ENCODE measurements around the gene RNU7-1.

RNU7-1 gene

DNA sequence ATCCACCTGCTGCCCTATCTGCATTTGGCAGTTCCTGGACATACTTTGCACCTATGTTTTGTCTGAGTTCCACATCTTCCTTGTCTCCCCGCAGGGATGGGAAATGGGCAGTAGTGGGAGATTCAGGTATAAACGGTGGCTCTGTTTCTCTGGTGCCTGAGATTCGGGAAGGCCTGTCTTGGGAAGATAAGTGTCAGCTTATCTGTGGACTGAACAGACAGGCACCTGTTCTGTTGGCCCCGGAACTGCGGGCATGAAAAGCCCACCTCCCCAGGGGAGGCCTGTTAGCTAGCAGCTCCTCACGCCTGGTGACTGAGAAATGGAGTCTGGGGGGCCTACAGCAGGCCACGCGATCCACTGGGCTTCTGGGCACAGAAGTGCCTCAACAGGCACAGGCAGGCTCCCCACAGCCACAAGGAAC, 21.0 kb downstream of the RNU7-1 start:
- Histone ChIP-seq H3K36me3 (ENCODE audit: control insufficient read depth, insufficient read depth, low read length) (peaks cover 16% of the 10 kb centered on the region), H3K9ac (ENCODE audit: low read length) (peak overlapping the region; percentile 97), H3K79me2 (ENCODE audit: control insufficient read depth, insufficient read depth, low read length) (peaks cover 32% of the 10 kb centered on the region), H4K8ac (ENCODE audit: low read depth, low read length) (no peak overlapping the region), H2BK120ac (ENCODE audit: low read depth, low read length) (no peak overlapping the region), H3K18ac (ENCODE audit: low read length) (no peak overlapping the region), H3K79me1 (ENCODE audit: low read length) (peaks cover 18% of the 10 kb centered on the region), H3K4me3 (ENCODE audit: low read length) (no peak overlapping the region), H2AK5ac (ENCODE audit: low read length) (peak overlapping the region; percentile 69), H2BK5ac (ENCODE audit: low read length) (no peak overlapping the region), H4K5ac (ENCODE audit: low read length) (peak overlapping the region; percentile 1), H3K4me2 (ENCODE audit: low read length) (peak overlapping the region; percentile 57), H3K27ac (ENCODE audit: low read depth, low read length) (peak overlapping the region; percentile 45), H3K56ac (ENCODE audit: low read length) (peak overlapping the region; percentile 97), H3K23ac (ENCODE audit: low read length) (no peak overlapping the region), H3K27me3 (ENCODE audit: insufficient read depth, low read length, poor library complexity) (no peaks in the 10 kb centered on the region), H3K4me1 (ENCODE audit: control insufficient read depth, low read depth, low read length) (peaks cover 12% of the 10 kb centered on the region), H2BK15ac (replicated peaks; ENCODE audit: low read depth) (no peak overlapping the region), H3K4ac (ENCODE audit: low read depth, low read length) (no peak overlapping the region)
- DNase-seq = no peak
- WGBS (ENCODE audit: extremely low coverage, insufficient coverage, low lambda C conversion rate) = no CpG with 5 or more reads among the region's 8 CpGs

DNA sequence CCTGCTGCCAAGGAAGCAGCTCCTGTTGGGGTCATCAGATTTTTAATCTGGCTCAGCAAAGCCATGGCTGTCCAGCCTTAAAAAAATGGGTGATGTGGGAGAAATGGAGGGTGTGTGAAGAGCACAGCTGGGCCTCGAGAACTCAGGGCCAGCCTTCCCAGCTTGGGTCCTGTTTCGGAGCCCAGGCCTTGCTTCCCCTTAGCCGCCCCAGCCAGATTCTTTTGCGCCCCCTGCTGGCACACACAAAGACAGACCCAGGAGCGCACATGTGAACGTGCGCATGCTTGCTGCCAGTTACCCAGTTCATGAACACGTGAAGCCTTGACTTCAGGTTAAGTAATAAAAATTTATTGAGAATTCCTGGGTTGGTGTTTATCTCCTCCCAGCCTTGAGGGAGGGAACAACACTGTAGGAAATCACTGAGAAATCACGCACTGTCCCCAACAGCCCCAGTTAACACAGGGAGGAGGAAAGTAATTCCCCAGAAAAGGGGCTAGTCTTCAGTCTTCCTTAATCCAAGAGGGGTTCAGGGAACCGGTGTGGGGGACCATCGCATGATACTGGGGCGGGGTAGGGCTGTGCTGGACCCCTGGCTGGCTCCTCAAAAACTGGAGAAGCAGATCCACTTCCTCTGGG, 21.5 kb downstream of the RNU7-1 start:
- WGBS (ENCODE audit: extremely low coverage, insufficient coverage, low lambda C conversion rate) = no CpG with 5 or more reads among the region's 12 CpGs
- H3K9ac ChIP-seq (ENCODE audit: low read length) = peak overlapping the region; percentile 97
- H4K8ac ChIP-seq (ENCODE audit: low read depth, low read length) = no peak overlapping the region

DNA sequence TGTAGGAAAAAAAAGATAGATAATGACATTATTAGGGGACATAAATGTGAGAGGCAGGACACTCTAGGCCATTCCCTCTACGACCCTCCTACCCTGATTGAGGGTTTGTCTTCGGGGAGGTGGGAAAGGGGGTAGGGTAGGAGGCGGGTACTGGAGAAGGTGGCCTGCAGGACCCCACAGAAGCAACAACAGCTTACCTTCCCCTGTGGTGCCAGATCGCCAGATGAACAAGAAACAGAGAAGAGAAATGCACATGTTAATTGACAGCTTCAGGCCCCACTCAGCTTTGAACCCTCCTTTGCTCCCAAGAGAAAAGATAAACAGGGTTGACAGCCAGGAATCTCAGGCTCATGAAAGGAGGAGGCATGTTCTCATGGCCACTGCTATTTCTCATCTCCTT, 22.1 kb downstream of the RNU7-1 start:
- Histone ChIP-seq H3K18ac (ENCODE audit: low read length) (no peak overlapping the region), H3K9ac (ENCODE audit: low read length) (peak overlapping the region; percentile 50), H3K79me2 (ENCODE audit: control insufficient read depth, insufficient read depth, low read length) (peaks cover 38% of the 10 kb centered on the region), H3K27ac (ENCODE audit: low read depth, low read length) (no peak overlapping the region), H3K56ac (ENCODE audit: low read length) (no peak overlapping the region), H4K8ac (ENCODE audit: low read depth, low read length) (no peak overlapping the region), H2BK120ac (ENCODE audit: low read depth, low read length) (no peak overlapping the region), H3K36me3 (ENCODE audit: control insufficient read depth, insufficient read depth, low read length) (peaks cover 16% of the 10 kb centered on the region), H3K27me3 (ENCODE audit: insufficient read depth, low read length, poor library complexity) (no peaks in the 10 kb centered on the region), H3K4me1 (ENCODE audit: control insufficient read depth, low read depth, low read length) (peaks cover 12% of the 10 kb centered on the region), H3K4me3 (ENCODE audit: low read length) (no peak overlapping the region), H3K23ac (ENCODE audit: low read length) (no peak overlapping the region), H3K4ac (ENCODE audit: low read depth, low read length) (no peak overlapping the region), H3K79me1 (ENCODE audit: low read length) (peaks cover 18% of the 10 kb centered on the region), H2BK15ac (replicated peaks; ENCODE audit: low read depth) (no peak overlapping the region), H2BK5ac (ENCODE audit: low read length) (no peak overlapping the region), H2AK5ac (ENCODE audit: low read length) (no peak overlapping the region), H3K4me2 (ENCODE audit: low read length) (no peak overlapping the region), H4K5ac (ENCODE audit: low read length) (no peak overlapping the region)
- DNase-seq = no peak
- no CpG with 5 or more reads among the region's 4 CpGs for WGBS (ENCODE audit: extremely low coverage, insufficient coverage, low lambda C conversion rate)

More for the DNA sequence above, 21.5 kb downstream of the RNU7-1 start:
- peak overlapping the region; percentile 57 for H3K4me2 ChIP-seq (ENCODE audit: low read length)
- H3K4me1 ChIP-seq (ENCODE audit: control insufficient read depth, low read depth, low read length) = peaks cover 12% of the 10 kb centered on the region
- H3K79me2 ChIP-seq (ENCODE audit: control insufficient read depth, insufficient read depth, low read length) = peaks cover 37% of the 10 kb centered on the region
- H4K5ac ChIP-seq (ENCODE audit: low read length) = peak overlapping the region; percentile 73
- H3K56ac ChIP-seq (ENCODE audit: low read length) = peak overlapping the region; percentile 97
- peaks cover 16% of the 10 kb centered on the region for H3K36me3 ChIP-seq (ENCODE audit: control insufficient read depth, insufficient read depth, low read length)
- no peak overlapping the region for H2BK15ac ChIP-seq (replicated peaks; ENCODE audit: low read depth)
- H2BK5ac ChIP-seq (ENCODE audit: low read length) = no peak overlapping the region
- no peaks in the 10 kb centered on the region for H3K27me3 ChIP-seq (ENCODE audit: insufficient read depth, low read length, poor library complexity)
- H3K4me3 ChIP-seq (ENCODE audit: low read length) = no peak overlapping the region
- no peak overlapping the region for H2BK120ac ChIP-seq (ENCODE audit: low read depth, low read length)
- H3K27ac ChIP-seq (ENCODE audit: low read depth, low read length) = peak overlapping the region; percentile 45
- peak overlapping the region; percentile 40 for H2AK5ac ChIP-seq (ENCODE audit: low read length)
- H3K23ac ChIP-seq (ENCODE audit: low read length) = no peak overlapping the region
- H3K18ac ChIP-seq (ENCODE audit: low read length) = no peak overlapping the region
- no peak overlapping the region for H3K4ac ChIP-seq (ENCODE audit: low read depth, low read length)
- H3K79me1 ChIP-seq (ENCODE audit: low read length) = peaks cover 18% of the 10 kb centered on the region
- peak; percentile 94 for DNase-seq

DNA sequence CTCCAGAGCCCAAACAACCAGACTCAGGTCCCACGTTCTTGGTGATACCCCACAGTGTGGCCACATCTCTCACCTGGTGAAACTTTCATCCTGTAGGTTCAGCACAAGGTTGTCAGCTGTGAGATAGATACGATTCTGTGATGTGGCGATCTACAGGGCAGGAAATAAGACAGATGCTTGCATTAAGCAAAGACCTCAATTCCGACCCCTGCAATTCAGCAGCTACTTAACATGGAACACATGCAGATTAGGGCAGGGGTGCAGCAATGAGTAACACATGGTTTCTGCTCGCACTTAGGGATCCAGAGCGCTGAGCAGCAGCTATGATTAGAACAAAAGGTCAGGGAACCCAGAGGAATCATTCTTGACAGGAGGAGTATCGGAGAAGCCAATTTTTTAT, 22.7 kb downstream of the RNU7-1 start:
- no peak overlapping the region for H3K4me3 ChIP-seq (ENCODE audit: low read length)
- DNase-seq = no peak

DNA sequence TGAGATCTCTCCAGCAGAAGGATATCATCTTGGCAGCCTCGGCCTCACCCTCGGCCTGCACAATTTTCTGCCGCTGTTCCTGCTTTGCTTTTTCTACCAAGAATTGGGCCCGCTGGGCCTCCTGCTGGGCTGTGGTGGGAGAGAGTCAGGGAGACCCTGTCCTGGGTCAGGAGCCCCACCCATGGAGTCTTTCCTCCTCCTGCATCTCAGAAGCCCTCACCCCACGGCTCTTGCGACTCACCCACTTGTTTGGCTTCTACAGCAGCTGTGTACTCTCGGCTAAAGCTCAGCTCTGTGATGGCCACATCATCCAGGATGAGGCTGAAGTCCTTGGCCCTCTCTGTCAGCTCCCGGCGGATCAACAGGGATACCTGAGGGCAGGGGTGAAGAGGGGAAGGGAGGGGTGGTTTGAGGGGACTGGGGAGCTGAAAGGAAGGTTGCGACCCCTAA, 24.1 kb downstream of the RNU7-1 start:
- Histone ChIP-seq H3K4me2 (ENCODE audit: low read length) (no peak overlapping the region), H3K9ac (ENCODE audit: low read length) (peak overlapping the region; percentile 4), H3K27ac (ENCODE audit: low read depth, low read length) (no peak overlapping the region), H2BK15ac (replicated peaks; ENCODE audit: low read depth) (no peak overlapping the region), H2AK5ac (ENCODE audit: low read length) (no peak overlapping the region), H4K5ac (ENCODE audit: low read length) (no peak overlapping the region), H4K8ac (ENCODE audit: low read depth, low read length) (no peak overlapping the region), H3K4me1 (ENCODE audit: control insufficient read depth, low read depth, low read length) (peaks cover 3% of the 10 kb centered on the region), H3K79me2 (ENCODE audit: control insufficient read depth, insufficient read depth, low read length) (peaks cover 51% of the 10 kb centered on the region), H3K4ac (ENCODE audit: low read depth, low read length) (no peak overlapping the region), H3K79me1 (ENCODE audit: low read length) (peaks cover 24% of the 10 kb centered on the region), H2BK120ac (ENCODE audit: low read depth, low read length) (no peak overlapping the region), H3K4me3 (ENCODE audit: low read length) (no peak overlapping the region), H3K18ac (ENCODE audit: low read length) (no peak overlapping the region), H3K56ac (ENCODE audit: low read length) (no peak overlapping the region), H3K36me3 (ENCODE audit: control insufficient read depth, insufficient read depth, low read length) (peaks cover 16% of the 10 kb centered on the region), H2BK5ac (ENCODE audit: low read length) (no peak overlapping the region), H3K27me3 (ENCODE audit: insufficient read depth, low read length, poor library complexity) (no peaks in the 10 kb centered on the region), H3K23ac (ENCODE audit: low read length) (no peak overlapping the region)
- no CpG with 5 or more reads among the region's 10 CpGs for WGBS (ENCODE audit: extremely low coverage, insufficient coverage, low lambda C conversion rate)
- DNase-seq = no peak

More for the DNA sequence above, 22.7 kb downstream of the RNU7-1 start:
- Histone ChIP-seq H3K4ac (ENCODE audit: low read depth, low read length) (no peak overlapping the region), H3K9ac (ENCODE audit: low read length) (peak overlapping the region; percentile 8), H3K23ac (ENCODE audit: low read length) (no peak overlapping the region), H3K27ac (ENCODE audit: low read depth, low read length) (no peak overlapping the region), H3K4me1 (ENCODE audit: control insufficient read depth, low read depth, low read length) (peaks cover 10% of the 10 kb centered on the region), H3K79me2 (ENCODE audit: control insufficient read depth, insufficient read depth, low read length) (peaks cover 44% of the 10 kb centered on the region), H2AK5ac (ENCODE audit: low read length) (no peak overlapping the region), H3K36me3 (ENCODE audit: control insufficient read depth, insufficient read depth, low read length) (peaks cover 16% of the 10 kb centered on the region), H4K8ac (ENCODE audit: low read depth, low read length) (no peak overlapping the region), H2BK5ac (ENCODE audit: low read length) (no peak overlapping the region), H3K56ac (ENCODE audit: low read length) (no peak overlapping the region), H3K4me2 (ENCODE audit: low read length) (no peak overlapping the region), H2BK120ac (ENCODE audit: low read depth, low read length) (no peak overlapping the region), H3K79me1 (ENCODE audit: low read length) (peaks cover 20% of the 10 kb centered on the region), H2BK15ac (replicated peaks; ENCODE audit: low read depth) (no peak overlapping the region), H4K5ac (ENCODE audit: low read length) (no peak overlapping the region), H3K18ac (ENCODE audit: low read length) (no peak overlapping the region), H3K27me3 (ENCODE audit: insufficient read depth, low read length, poor library complexity) (no peaks in the 10 kb centered on the region)
- no CpG with 5 or more reads among the region's 7 CpGs for WGBS (ENCODE audit: extremely low coverage, insufficient coverage, low lambda C conversion rate)

DNA sequence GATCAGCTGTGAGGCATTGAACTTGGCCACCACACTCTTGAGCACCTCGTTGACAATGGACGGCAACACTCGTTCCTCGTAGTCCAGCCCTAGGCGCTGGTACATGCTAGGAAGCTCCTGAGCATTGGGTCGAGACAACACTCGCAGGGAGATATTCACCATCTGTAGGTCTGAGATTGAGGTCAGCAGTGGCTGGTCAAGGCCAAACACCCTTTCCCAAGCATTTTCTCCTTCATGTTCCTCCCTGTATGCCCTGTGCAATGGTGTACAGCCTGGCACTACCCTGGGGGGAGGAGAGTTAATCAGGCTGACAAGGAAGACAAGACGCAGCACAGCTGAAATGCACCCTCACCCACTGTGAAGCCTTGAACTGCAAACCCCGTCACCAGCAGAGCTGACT, 24.8 kb downstream of the RNU7-1 start:
- Histone ChIP-seq H2AK5ac (ENCODE audit: low read length) (no peak overlapping the region), H3K56ac (ENCODE audit: low read length) (peak overlapping the region; percentile 4)
- DNase-seq = no peak

More for the DNA sequence above, 24.8 kb downstream of the RNU7-1 start:
- Histone ChIP-seq H3K79me1 (ENCODE audit: low read length) (peaks cover 24% of the 10 kb centered on the region), H3K18ac (ENCODE audit: low read length) (no peak overlapping the region), H3K27me3 (ENCODE audit: insufficient read depth, low read length, poor library complexity) (no peaks in the 10 kb centered on the region), H2BK15ac (replicated peaks; ENCODE audit: low read depth) (no peak overlapping the region), H3K4ac (ENCODE audit: low read depth, low read length) (no peak overlapping the region), H3K4me1 (ENCODE audit: control insufficient read depth, low read depth, low read length) (peaks cover 2% of the 10 kb centered on the region), H3K23ac (ENCODE audit: low read length) (no peak overlapping the region), H3K79me2 (ENCODE audit: control insufficient read depth, insufficient read depth, low read length) (peaks cover 46% of the 10 kb centered on the region), H3K36me3 (ENCODE audit: control insufficient read depth, insufficient read depth, low read length) (peaks cover 16% of the 10 kb centered on the region), H4K8ac (ENCODE audit: low read depth, low read length) (no peak overlapping the region), H3K9ac (ENCODE audit: low read length) (peak overlapping the region; percentile 30), H4K5ac (ENCODE audit: low read length) (no peak overlapping the region), H3K4me3 (ENCODE audit: low read length) (no peak overlapping the region), H3K4me2 (ENCODE audit: low read length) (no peak overlapping the region), H2BK5ac (ENCODE audit: low read length) (no peak overlapping the region), H2BK120ac (ENCODE audit: low read depth, low read length) (no peak overlapping the region), H3K27ac (ENCODE audit: low read depth, low read length) (no peak overlapping the region)
- no CpG with 5 or more reads among the region's 9 CpGs for WGBS (ENCODE audit: extremely low coverage, insufficient coverage, low lambda C conversion rate)
